Glomerular visceral epithelial cell (primary cell): Measurements from ENCODE around the gene CTNND2.
"Not testable (repeated sequence)": the region's sequence is repeated elsewhere in the genome, so short reads cannot be mapped to it uniquely, and the experiment has no call there.

Experiments
- DNase-seq: peaks from one replicate; pipeline ENCODE4 v3.0.0-alpha.2; 2016; ENCODE audit errors: extremely low spot score

CTNND2 gene

GRCh38 chr5:11679676-11680075 lies 224.6 kb downstream of the CTNND2 start:
- no peak for DNase-seq

- DNase-seq, result no peak
Measured at GRCh38 chr5:11675184-11675583, 229.1 kb downstream of the CTNND2 start.

GRCh38 chr5:11672385-11673085 lies 231.7 kb downstream of the CTNND2 start:
- no peak for DNase-seq

- no peak for DNase-seq
Measured at GRCh38 chr5:11658376-11658775, 245.9 kb downstream of the CTNND2 start.

- no peak for DNase-seq
Measured at GRCh38 chr5:11656916-11657315, 247.3 kb downstream of the CTNND2 start.

GRCh38 chr5:11655681-11656080 lies 248.6 kb downstream of the CTNND2 start:
- no peak for DNase-seq

GRCh38 chr5:11650936-11651335 lies 253.3 kb downstream of the CTNND2 start:
- DNase-seq, result no peak

- DNase-seq, result no peak
Measured at GRCh38 chr5:11646141-11646540, 258.1 kb downstream of the CTNND2 start.

GRCh38 chr5:11642438-11642837 lies 261.8 kb downstream of the CTNND2 start:
- DNase-seq, result no peak

- no peak for DNase-seq
Measured at GRCh38 chr5:11640158-11640873, 263.9 kb downstream of the CTNND2 start.

- no peak for DNase-seq
Measured at GRCh38 chr5:11622785-11623184, 281.5 kb downstream of the CTNND2 start.

- DNase-seq, result no peak
Measured at GRCh38 chr5:11620172-11620571, 284.1 kb downstream of the CTNND2 start.

GRCh38 chr5:11619339-11620024 lies 284.8 kb downstream of the CTNND2 start:
- no peak for DNase-seq

GRCh38 chr5:11617080-11617479 lies 287.2 kb downstream of the CTNND2 start:
- no peak for DNase-seq

- DNase-seq, result not testable (repeated sequence)
Measured at GRCh38 chr5:11616624-11617023, 287.6 kb downstream of the CTNND2 start.

- DNase-seq, result no peak
Measured at GRCh38 chr5:11611011-11611410, 293.2 kb downstream of the CTNND2 start.

- DNase-seq, result no peak
Measured at GRCh38 chr5:11609570-11610303, 294.5 kb downstream of the CTNND2 start.

GRCh38 chr5:11608530-11608929 lies 295.7 kb downstream of the CTNND2 start:
- DNase-seq, result no peak

- no peak for DNase-seq
Measured at GRCh38 chr5:11607944-11608483, 296.2 kb downstream of the CTNND2 start.

GRCh38 chr5:11602298-11602697 lies 301.9 kb downstream of the CTNND2 start:
- DNase-seq, result no peak

GRCh38 chr5:11599499-11599898 lies 304.7 kb downstream of the CTNND2 start:
- DNase-seq, result no peak

- DNase-seq, result no peak
Measured at GRCh38 chr5:11596657-11597071, 307.6 kb downstream of the CTNND2 start.
